Activated naive CD8-positive, alpha-beta T cell treated with anti-CD3 and anti-CD28 coated beads, Interleukin-2, amount 10 ng/mL, durations not matched to agents 7 days and 5 days (primary cell): ENCODE data around the gene C11orf54. TPM values are rescaled to one million over a fixed set of nuclear protein-coding genes. Genes with fewer than 3 reads are reported as not detected.
"Not testable (repeated sequence)": the region's sequence is repeated elsewhere in the genome, so short reads cannot be mapped to it uniquely, and the experiment has no call there.

ENCODE experiments used
- ATAC-seq: fragments of 150-1000 bp; cut with Tn5 transposase; one replicate; pipeline ENCODE4 v1.10.0; 2021; ENCODE audit warnings: low read depth, moderate library complexity
- POLR2A ChIA-PET: fragments of 350-600 bp; sonication (Branson Sonifier 250); formaldehyde crosslinking; loops from one replicate; lab custom pipeline; 2021; ENCODE audit warnings: antibody characterized with exemption; lab: Charles Lee
- DNase-seq: peaks from one replicate; pipeline ENCODE4 v3.0.0; 2021
- H3K27ac Mint-ChIP-seq: one replicate; pipeline ENCODE4 v1.8.0; 2022; ENCODE audit warnings: mild to moderate bottlenecking, mixed read lengths
- H3K27me3 Mint-ChIP-seq: one replicate; pipeline ENCODE4 v1.8.0; 2022; ENCODE audit warnings: mild to moderate bottlenecking, moderate library complexity, mixed read lengths
- H3K36me3 Mint-ChIP-seq: one replicate; pipeline ENCODE4 v1.8.0; 2021; ENCODE audit warnings: mild to moderate bottlenecking, mixed read lengths
- H3K4me1 Mint-ChIP-seq: one replicate; pipeline ENCODE4 v1.8.0; 2021; ENCODE audit warnings: mixed read lengths
- H3K4me3 Mint-ChIP-seq: one replicate; pipeline ENCODE4 v1.8.0; 2022; ENCODE audit warnings: mild to moderate bottlenecking, moderate library complexity, mixed read lengths
- H3K9me3 Mint-ChIP-seq: one replicate; pipeline ENCODE4 v1.8.0; 2021; ENCODE audit warnings: mixed read lengths
- total RNA-seq, 2 experiments: library from RNA; stranded (reverse); gene quantifications; one replicate each; pipeline ENCODE4 v1.2.3, GENCODE V29; 2021

Gene C11orf54
- total RNA-seq, 2 experiments from 2014 or later = 20.6 to 29.2 TPM

- peaks cover 17% of the 10 kb centered on the region for H3K36me3 Mint-ChIP-seq
- POLR2A ChIA-PET = no interaction called here
Observed at GRCh38 chr11:93757924-93758865, 16.7 kb downstream of the C11orf54 start.

DNA sequence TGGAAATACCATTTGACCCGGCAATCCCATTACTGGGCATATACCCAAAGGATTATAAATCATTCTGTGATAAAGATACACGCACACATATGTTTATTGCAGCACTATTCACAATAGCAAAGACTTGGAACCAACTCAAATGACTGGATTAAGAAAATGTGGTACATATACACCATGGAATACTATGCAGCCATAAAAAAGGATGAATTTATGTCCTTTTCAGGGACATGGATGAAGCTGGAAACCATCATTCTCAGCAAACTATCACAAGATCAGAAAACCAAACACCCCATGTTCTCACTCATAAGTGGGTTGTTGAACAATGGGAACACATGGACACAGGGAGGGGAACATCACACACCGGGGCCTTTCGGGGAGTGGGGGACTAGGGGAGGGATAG, 17.7 kb downstream of the C11orf54 start:
- ATAC-seq, H3K27me3 Mint-ChIP-seq, H3K27ac Mint-ChIP-seq, DNase-seq, H3K4me3 Mint-ChIP-seq, H3K4me1 Mint-ChIP-seq, H3K9me3 Mint-ChIP-seq: not testable (repeated sequence)
- H3K36me3 Mint-ChIP-seq = peaks cover 14% of the 10 kb centered on the region
- POLR2A ChIA-PET = interaction anchor here (1.2 kb wide), 1 partner anchor 18 kb away, joined by 3 read pairs; the partner anchor contains the start of genes C11orf54 and TAF1D

More at GRCh38 chr11:93757924-93758865, 16.7 kb downstream of the C11orf54 start:
- H3K27ac Mint-ChIP-seq = no peak overlapping the region
- ATAC-seq = no peak
- no peaks in the 10 kb centered on the region for H3K4me1 Mint-ChIP-seq
- H3K27me3 Mint-ChIP-seq = no peaks in the 10 kb centered on the region
- DNase-seq = no peak
- H3K9me3 Mint-ChIP-seq = no peaks in the 10 kb centered on the region
- no peak overlapping the region for H3K4me3 Mint-ChIP-seq

DNA sequence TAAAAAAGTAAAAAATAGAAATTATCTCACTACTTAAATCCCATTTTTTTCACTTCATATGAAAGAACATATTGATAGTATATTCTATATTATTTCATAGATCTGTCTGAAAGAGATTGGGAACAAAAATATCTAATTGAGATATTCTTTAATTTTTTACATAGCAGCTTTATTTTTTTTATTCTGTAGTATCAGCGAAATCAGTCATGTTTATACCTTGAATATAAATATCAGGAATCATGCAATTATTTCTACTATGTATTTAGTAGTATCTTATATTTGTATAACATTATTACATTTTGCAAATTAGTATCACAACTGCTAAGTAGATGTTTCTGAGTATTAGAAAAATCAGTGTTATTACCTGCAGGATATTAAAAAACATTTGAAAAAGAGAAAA, 20.4 kb downstream of the C11orf54 start:
- Mint-ChIP-seq H3K4me3 (no peak overlapping the region), H3K36me3 (peaks cover 14% of the 10 kb centered on the region), H3K9me3 (peaks cover under 1% of the 10 kb centered on the region), H3K4me1 (no peaks in the 10 kb centered on the region), H3K27ac (no peak overlapping the region), H3K27me3 (no peaks in the 10 kb centered on the region)
- ATAC-seq (no peak), DNase-seq (no peak)
- POLR2A ChIA-PET = no interaction called here

GRCh38 chr11:93765551-93765950, 24.1 kb downstream of the C11orf54 start:
- Mint-ChIP-seq H3K27me3 (no peaks in the 10 kb centered on the region), H3K36me3 (peaks cover 8% of the 10 kb centered on the region), H3K4me3 (no peak overlapping the region), H3K27ac (no peak overlapping the region), H3K4me1 (no peaks in the 10 kb centered on the region), H3K9me3 (peaks cover 5% of the 10 kb centered on the region)
- no peak for ATAC-seq
- no peak for DNase-seq
- POLR2A ChIA-PET = interaction anchor here (0.7 to 1.5 kb wide), 2 partner anchors 19 to 24 kb away, joined by 3 to 5 read pairs; partner anchors contain the start of genes C11orf54, MED17 and TAF1D

DNA sequence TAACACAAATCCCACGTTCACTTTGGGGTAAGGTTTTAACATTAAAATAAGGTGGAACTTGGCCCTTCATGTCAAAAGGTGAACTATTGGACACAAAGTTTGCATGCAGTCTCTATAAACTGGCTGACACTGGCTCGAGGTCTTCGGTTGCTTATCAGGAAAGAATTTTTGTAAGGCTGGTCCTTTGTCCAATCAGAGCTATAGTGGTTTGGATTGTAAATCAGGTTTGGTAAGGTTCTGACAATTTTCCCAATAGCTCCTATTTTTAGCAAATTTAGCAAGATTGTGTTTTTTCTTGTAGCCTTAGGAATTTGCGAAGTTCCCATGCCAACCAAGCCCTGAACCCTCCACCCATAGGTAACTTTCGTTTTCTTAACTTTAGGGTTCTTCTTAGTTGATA, 25.0 kb downstream of the C11orf54 start:
- Mint-ChIP-seq H3K27ac (no peak overlapping the region), H3K27me3 (no peaks in the 10 kb centered on the region), H3K4me1 (no peaks in the 10 kb centered on the region), H3K36me3 (peaks cover 7% of the 10 kb centered on the region), H3K9me3 (peaks cover 5% of the 10 kb centered on the region), H3K4me3 (no peak overlapping the region)
- DNase-seq = no peak
- POLR2A ChIA-PET = interaction anchor here (1.5 kb wide), 1 partner anchor 25 kb away, joined by 5 read pairs; the partner anchor contains the start of genes C11orf54 and TAF1D
- ATAC-seq = no peak

DNA sequence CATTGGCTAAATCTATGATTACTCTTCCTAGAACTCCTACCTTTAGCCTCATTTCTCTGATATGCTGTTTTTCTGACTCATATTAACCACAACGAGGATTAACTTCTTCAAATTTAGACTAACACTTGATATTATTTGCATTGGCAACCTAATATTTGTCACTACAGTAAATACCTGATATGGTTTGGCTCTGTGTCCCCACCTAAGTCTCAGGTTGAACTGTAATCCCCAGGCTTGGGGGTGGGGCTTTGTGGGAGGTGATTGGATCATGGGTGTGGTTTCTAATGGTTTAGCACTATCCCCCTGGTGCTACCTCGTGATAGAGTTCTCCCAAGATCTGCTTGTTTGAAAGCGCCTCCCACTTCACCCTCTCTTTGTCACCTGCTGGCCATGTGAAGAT, 25.5 kb downstream of the C11orf54 start:
- ATAC-seq = no peak
- Mint-ChIP-seq H3K27ac (no peak overlapping the region), H3K27me3 (no peaks in the 10 kb centered on the region), H3K36me3 (peaks cover 12% of the 10 kb centered on the region), H3K9me3 (peaks cover 5% of the 10 kb centered on the region), H3K4me1 (no peaks in the 10 kb centered on the region), H3K4me3 (no peak overlapping the region)
- POLR2A ChIA-PET = interaction anchor here (1.0 kb wide), 1 partner anchor 26 kb away, joined by 3 read pairs; the partner anchor contains the start of genes C11orf54 and TAF1D
- DNase-seq = no peak

DNA sequence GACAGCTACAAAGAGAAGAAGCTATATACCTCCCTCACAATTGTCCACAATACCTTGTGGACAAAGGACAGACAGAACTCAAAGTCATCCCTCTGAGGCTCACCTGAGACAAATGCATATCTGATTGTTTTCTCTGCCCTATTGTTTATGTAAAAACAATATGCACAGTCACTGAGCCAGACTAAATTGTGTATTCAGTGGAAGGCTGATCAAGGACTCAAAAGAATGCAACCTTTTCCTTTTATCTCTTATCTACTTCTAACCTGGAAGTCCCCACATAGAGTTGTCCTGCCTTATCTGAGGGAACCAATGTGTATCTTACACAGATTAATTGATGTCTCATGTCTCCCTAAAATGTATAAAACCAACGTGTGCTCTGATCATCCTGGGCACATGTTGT, 28.7 kb downstream of the C11orf54 start:
- no peak for ATAC-seq
- no peak for DNase-seq
- Mint-ChIP-seq H3K9me3 (peaks cover 6% of the 10 kb centered on the region), H3K27ac (no peak overlapping the region), H3K27me3 (no peaks in the 10 kb centered on the region), H3K4me1 (no peaks in the 10 kb centered on the region), H3K36me3 (peaks cover 14% of the 10 kb centered on the region), H3K4me3 (no peak overlapping the region)
- POLR2A ChIA-PET = no interaction called here

- peak overlapping the region; percentile 12 for H3K27ac Mint-ChIP-seq
- H3K27me3 Mint-ChIP-seq = no peaks in the 10 kb centered on the region
- no peak for ATAC-seq
- no peak overlapping the region for H3K4me3 Mint-ChIP-seq
- peaks cover 4% of the 10 kb centered on the region for H3K9me3 Mint-ChIP-seq
- DNase-seq = no peak
- POLR2A ChIA-PET = interaction anchor here (1.7 kb wide), 1 partner anchor 11 kb away, joined by 6 read pairs; the partner anchor contains the start of gene MED17
- H3K36me3 Mint-ChIP-seq = peaks cover 12% of the 10 kb centered on the region
- no peaks in the 10 kb centered on the region for H3K4me1 Mint-ChIP-seq
Observed at GRCh38 chr11:93772123-93772522, 30.7 kb downstream of the C11orf54 start.

DNA sequence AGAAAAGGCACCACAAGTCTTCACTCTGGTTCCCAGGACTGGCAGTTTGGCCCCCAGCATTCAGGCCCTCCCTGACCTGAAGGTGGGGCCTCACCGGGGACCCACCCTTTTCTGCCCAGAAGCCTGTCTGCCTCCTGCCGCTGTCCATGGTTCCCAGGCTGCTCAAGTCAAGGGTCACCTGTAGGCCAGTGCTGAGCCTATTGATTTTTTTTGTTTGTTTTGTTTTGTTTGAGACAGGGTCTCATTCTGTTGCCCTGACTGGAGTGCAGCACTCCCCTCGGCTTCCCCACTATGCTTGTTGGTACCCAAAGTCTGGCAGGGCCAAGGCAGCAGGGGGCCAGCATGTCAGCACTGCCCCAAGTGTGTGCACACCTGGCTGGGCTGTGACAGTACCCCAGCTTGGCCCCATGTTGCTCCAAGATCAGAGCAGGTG, 31.6 kb downstream of the C11orf54 start:
- H3K4me3 Mint-ChIP-seq = no peak overlapping the region
- H3K4me1 Mint-ChIP-seq = no peaks in the 10 kb centered on the region
- POLR2A ChIA-PET = interaction anchor here (1.7 kb wide), 1 partner anchor 10 kb away, joined by 6 read pairs; the partner anchor contains the start of gene MED17
- no peaks in the 10 kb centered on the region for H3K27me3 Mint-ChIP-seq
- H3K36me3 Mint-ChIP-seq = peaks cover 9% of the 10 kb centered on the region
- DNase-seq (no peak), ATAC-seq (no peak)
- H3K9me3 Mint-ChIP-seq = peaks cover 1% of the 10 kb centered on the region
- H3K27ac Mint-ChIP-seq = no peak overlapping the region

- DNase-seq = no peak
- Mint-ChIP-seq H3K27ac (no peak overlapping the region), H3K9me3 (peaks cover 2% of the 10 kb centered on the region), H3K36me3 (peaks cover 9% of the 10 kb centered on the region), H3K27me3 (no peaks in the 10 kb centered on the region), H3K4me1 (no peaks in the 10 kb centered on the region), H3K4me3 (no peak overlapping the region)
- POLR2A ChIA-PET = interaction anchor here (1.3 kb wide), 1 partner anchor 10 kb away, joined by 3 read pairs; the partner anchor contains the start of gene MED17
- no peak for ATAC-seq
Observed at GRCh38 chr11:93773601-93774200, 32.2 kb downstream of the C11orf54 start.

- not testable (repeated sequence) for H3K27ac Mint-ChIP-seq, H3K9me3 Mint-ChIP-seq, DNase-seq, H3K4me1 Mint-ChIP-seq, ATAC-seq, H3K4me3 Mint-ChIP-seq, H3K27me3 Mint-ChIP-seq
- peaks cover 11% of the 10 kb centered on the region for H3K36me3 Mint-ChIP-seq
- POLR2A ChIA-PET = interaction anchor here (1.3 kb wide), 1 partner anchor 9 kb away, joined by 3 read pairs; the partner anchor contains the start of gene MED17
Observed at GRCh38 chr11:93774560-93774959, 33.1 kb downstream of the C11orf54 start.

GRCh38 chr11:93775289-93775688, 33.8 kb downstream of the C11orf54 start:
- DNase-seq (no peak), ATAC-seq (no peak)
- no peak overlapping the region for H3K27ac Mint-ChIP-seq
- H3K9me3 Mint-ChIP-seq = peaks cover 3% of the 10 kb centered on the region
- H3K4me1 Mint-ChIP-seq = no peaks in the 10 kb centered on the region
- H3K36me3 Mint-ChIP-seq = peaks cover 11% of the 10 kb centered on the region
- H3K27me3 Mint-ChIP-seq = no peaks in the 10 kb centered on the region
- POLR2A ChIA-PET = interaction anchor here (1.3 kb wide), 1 partner anchor 9 kb away, joined by 3 read pairs; the partner anchor contains the start of gene MED17
- H3K4me3 Mint-ChIP-seq = no peak overlapping the region

GRCh38 chr11:93783362-93783761, 41.9 kb downstream of the C11orf54 start:
- Mint-ChIP-seq H3K27me3 (no peaks in the 10 kb centered on the region), H3K4me3 (peak overlapping the region; percentile 97), H3K27ac (peak overlapping the region; percentile 92), H3K36me3 (peaks cover 21% of the 10 kb centered on the region), H3K9me3 (peaks cover 2% of the 10 kb centered on the region), H3K4me1 (peaks cover 29% of the 10 kb centered on the region)
- POLR2A ChIA-PET = interaction anchor here (0.9 to 2.6 kb wide), 7 partner anchors 9 to 346 kb away, joined by 3 to 113 read pairs (median 6); partner anchors contain the start of genes C11orf54, CEP295, PANX1 and TAF1D
- DNase-seq (no peak), ATAC-seq (no peak)
